GM23248 (cell line): ENCODE results near the gene FAT2. TPM values are rescaled to one million over a fixed set of nuclear protein-coding genes. Genes with fewer than 3 reads are reported as not detected.

ENCODE experiments used
- DNase-seq: peaks from one replicate; pipeline ENCODE4 v3.0.0-alpha.2; 2015
- H2AFZ ChIP-seq: fragments of 200-600 bp; sonication (generic); 2 replicates; pipeline ENCODE4 v1.6.1; 2016; ENCODE audit warnings: antibody characterized with exemption
- H3F3A ChIP-seq: fragments of 200-600 bp; sonication (generic); 2 replicates; pipeline ENCODE4 v1.6.1; 2016; ENCODE audit warnings: mild to moderate bottlenecking, antibody characterized with exemption, mixed run types; ENCODE audit not compliant: insufficient read depth
- H3K27ac ChIP-seq: fragments of 200-600 bp; sonication (generic); 2 replicates; pipeline ENCODE4 v1.5.1; 2016; ENCODE audit warnings: mild to moderate bottlenecking
- H3K27me3 ChIP-seq: fragments of 200-600 bp; sonication (generic); replicated peaks from 2 replicates; pipeline ENCODE4 v1.6.1; 2016; ENCODE audit warnings: mild to moderate bottlenecking; ENCODE audit not compliant: insufficient read depth
- H3K36me3 ChIP-seq: fragments of 200-600 bp; sonication (generic); 2 replicates; pipeline ENCODE4 v1.6.1; 2016; ENCODE audit warnings: low read depth, mild to moderate bottlenecking
- H3K4me1 ChIP-seq: fragments of 200-600 bp; sonication (generic); 2 replicates; pipeline ENCODE4 v1.6.1; 2016; ENCODE audit warnings: mild to moderate bottlenecking; ENCODE audit not compliant: insufficient read depth
- H3K4me2 ChIP-seq: fragments of 200-600 bp; sonication (generic); one replicate; pipeline ENCODE4 v1.6.1; 2016; ENCODE audit warnings: mild to moderate bottlenecking; ENCODE audit not compliant: unreplicated experiment
- H3K4me3 ChIP-seq: fragments of 200-600 bp; sonication (generic); 2 replicates; pipeline ENCODE4 v1.5.1; 2016; ENCODE audit warnings: mild to moderate bottlenecking
- H3K79me2 ChIP-seq: fragments of 200-600 bp; sonication (generic); 2 replicates; pipeline ENCODE4 v1.6.1; 2016; ENCODE audit warnings: mild to moderate bottlenecking; ENCODE audit not compliant: insufficient read depth
- H3K9ac ChIP-seq: fragments of 200-600 bp; sonication (generic); 2 replicates; pipeline ENCODE4 v1.6.1; 2016; ENCODE audit warnings: mild to moderate bottlenecking
- H3K9me2 ChIP-seq: fragments of 200-600 bp; sonication (generic); 2 replicates; pipeline ENCODE4 v1.6.1; 2016; ENCODE audit warnings: mixed run types, mild to moderate bottlenecking, moderate library complexity; ENCODE audit not compliant: insufficient read depth
- H3K9me3 ChIP-seq: fragments of 200-600 bp; sonication (generic); one replicate; pipeline ENCODE4 v1.6.1; 2017; ENCODE audit warnings: low read depth
- H4K20me1 ChIP-seq: fragments of 200-600 bp; sonication (generic); 2 replicates; pipeline ENCODE4 v1.6.0; 2016; ENCODE audit not compliant: insufficient read depth
- EZH2 ChIP-seq: fragments of 200-600 bp; sonication (generic); IDR thresholded peaks from 2 replicates; pipeline ENCODE4 v1.6.1; 2018; ENCODE audit warnings: antibody characterized with exemption, mild to moderate bottlenecking; ENCODE audit not compliant: insufficient read depth, poor library complexity, severe bottlenecking
- EZH2phosphoT487 ChIP-seq: fragments of 200-600 bp; sonication (generic); IDR thresholded peaks from 2 replicates; pipeline ENCODE4 v1.6.1; 2018; ENCODE audit warnings: antibody characterized with exemption, moderate library complexity, mild to moderate bottlenecking, low read depth; ENCODE audit not compliant: insufficient read depth
- WGBS, 2 experiments: methylation state at CpG; one replicate each; pipeline ENCODE4 v1.1.6; 2015 to 2017; ENCODE audit warnings: low lambda C conversion rate in 2 of 2, low coverage in 1 of 2; ENCODE audit errors: missing lambda C conversion rate in 2 of 2; 5-methylcytosine and 5-hydroxymethylcytosine counted together
- in situ Hi-C: fragments of 300-500 bp; cut with MboI; formaldehyde crosslinking; loops from 2 replicates; pipeline ENCODE4 v1.15.0; 2020
- polyA plus RNA-seq: library from polyadenylated mRNA; unstranded; fragments of >200 nt; fragmentation: Nextera tagmentation; extraction: Ambion mirVana; gene quantifications from 2 replicates; pipeline ENCODE4 v1.2.1, GENCODE V29; 2016
- total RNA-seq: library from RNA; depleted of rRNA; stranded (reverse); fragments of >200 nt; shearing (Covaris generic); gene quantifications from 2 replicates; pipeline ENCODE4 v1.2.3, GENCODE V29; 2014

Gene FAT2
- total and polyA plus RNA-seq, 2 experiments from 2014 or later = not detected

DNA sequence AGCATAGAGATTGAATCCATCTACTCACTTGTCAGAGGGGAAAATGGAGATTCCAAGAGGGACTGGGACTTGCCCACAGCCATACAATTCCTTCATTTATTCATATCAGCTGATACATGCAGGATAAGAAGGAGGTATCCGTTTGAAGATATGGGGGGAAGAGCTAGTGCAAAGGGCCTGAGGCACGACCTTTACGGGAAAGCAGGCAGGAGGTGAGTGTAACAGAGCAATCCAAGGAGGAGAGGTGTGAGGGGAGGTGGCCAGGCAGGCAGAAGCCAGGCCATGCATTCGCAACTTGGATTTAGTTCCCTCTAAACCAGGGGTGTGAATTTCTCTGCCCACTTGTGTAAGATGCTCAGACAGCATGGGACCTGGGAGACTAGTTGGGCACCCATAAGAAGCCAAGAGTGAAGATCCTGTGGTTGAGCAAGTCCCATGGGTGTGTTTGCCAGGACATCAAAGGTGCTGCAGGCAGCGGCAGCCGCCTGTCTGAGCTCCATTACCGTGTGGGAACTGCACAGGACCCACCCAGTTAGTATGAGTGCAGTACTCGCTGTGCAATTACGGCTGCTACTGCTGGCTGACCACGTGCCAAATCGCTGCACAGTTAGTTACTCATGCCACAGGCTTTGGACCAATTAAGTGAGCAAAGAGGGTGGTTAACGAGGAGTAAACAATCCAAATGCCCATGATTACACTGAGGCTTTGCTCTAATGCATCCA, 31.4 kb upstream of the FAT2 start:
- Histone ChIP-seq H3K4me3 (no peak overlapping the region), H3F3A (no peaks in the 10 kb centered on the region), H3K9me2 (no peaks in the 10 kb centered on the region), H3K79me2 (no peaks in the 10 kb centered on the region), H3K9ac (no peak overlapping the region), H3K27me3 (0 out of 2 replicates have a peak, but pooled peaks cover 13% of the 10 kb centered on the region), H3K27ac (no peak overlapping the region), H3K4me2 (no peak overlapping the region), H3K9me3 (no peaks in the 10 kb centered on the region), H2AFZ (no peak overlapping the region), H3K36me3 (no peaks in the 10 kb centered on the region), H3K4me1 (0 out of 2 replicates have a peak, but pooled peaks cover under 1% of the 10 kb centered on the region), H4K20me1 (no peaks in the 10 kb centered on the region)
- in situ Hi-C loops = no loop called here
- peak; percentile 65 for DNase-seq
- WGBS, 2 experiments = 34 to 36% methylated on average over 12 of the region's 12 CpGs
- no peak for TF ChIP-seq EZH2
- TF ChIP-seq EZH2phosphoT487 = no peak

- H3K9me3 ChIP-seq = no peaks in the 10 kb centered on the region
- no peaks in the 10 kb centered on the region for H3K36me3 ChIP-seq
- no peak overlapping the region for H3K9ac ChIP-seq
- H4K20me1 ChIP-seq = no peaks in the 10 kb centered on the region
- H3K27me3 ChIP-seq = 0 out of 2 replicates have a peak, but pooled peaks cover 16% of the 10 kb centered on the region
- H3K4me3 ChIP-seq = no peak overlapping the region
- no peaks in the 10 kb centered on the region for H3K79me2 ChIP-seq
- in situ Hi-C loops = no loop called here
- TF ChIP-seq EZH2 = no peak
- no peak for TF ChIP-seq EZH2phosphoT487
- no peaks in the 10 kb centered on the region for H3K4me1 ChIP-seq
- no peak overlapping the region for H3K4me2 ChIP-seq
- no peak for DNase-seq
- H3K27ac ChIP-seq = no peak overlapping the region
- WGBS, 2 experiments = 72 to 73% methylated on average over 6 of the region's 6 CpGs
- H3K9me2 ChIP-seq = no peaks in the 10 kb centered on the region
- no peaks in the 10 kb centered on the region for H3F3A ChIP-seq
- H2AFZ ChIP-seq = no peak overlapping the region
Observed at GRCh38 chr5:151620461-151620840, 29.3 kb upstream of the FAT2 start.

DNA sequence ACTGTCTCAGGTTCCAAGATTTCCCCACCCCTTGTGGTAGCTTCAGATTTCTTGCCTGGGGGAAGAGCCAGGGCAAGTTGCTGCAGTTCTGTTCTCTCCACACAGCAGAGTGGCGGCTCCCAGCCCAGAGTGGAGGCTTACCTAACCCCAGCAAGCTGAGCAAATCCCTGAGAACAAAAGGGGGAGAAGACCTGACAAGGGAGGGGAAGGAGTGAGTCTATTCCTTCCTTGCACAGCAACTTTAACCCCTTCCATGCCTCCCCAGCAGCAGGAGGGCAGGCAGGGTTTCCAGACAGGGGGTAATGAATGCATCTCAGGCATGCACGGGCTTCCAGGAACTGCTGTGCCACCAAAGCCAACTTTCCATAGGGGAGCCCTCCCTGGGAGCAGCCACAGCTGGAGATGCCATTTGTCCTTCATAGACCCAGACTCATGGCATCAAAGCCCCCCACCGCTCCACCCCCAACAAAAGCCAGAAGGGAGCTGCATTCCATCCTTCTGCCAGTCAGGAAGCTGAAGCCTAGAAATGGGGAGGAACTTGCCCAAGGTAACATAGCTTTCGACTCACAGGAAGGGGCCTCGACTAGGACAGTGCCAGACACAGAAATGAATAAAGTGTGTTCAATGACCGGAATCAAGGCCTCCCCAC, 28.8 kb upstream of the FAT2 start:
- H3K9ac ChIP-seq = no peak overlapping the region
- in situ Hi-C loops = no loop called here
- TF ChIP-seq EZH2 (no peak), EZH2phosphoT487 (no peak)
- no peak overlapping the region for H2AFZ ChIP-seq
- no peak overlapping the region for H3K4me3 ChIP-seq
- no peaks in the 10 kb centered on the region for H4K20me1 ChIP-seq
- 42 to 49% methylated on average over 6 of the region's 6 CpGs for WGBS, 2 experiments
- no peaks in the 10 kb centered on the region for H3F3A ChIP-seq
- H3K79me2 ChIP-seq = no peaks in the 10 kb centered on the region
- no peaks in the 10 kb centered on the region for H3K9me3 ChIP-seq
- H3K36me3 ChIP-seq = no peaks in the 10 kb centered on the region
- H3K4me1 ChIP-seq = no peaks in the 10 kb centered on the region
- DNase-seq = no peak
- H3K27ac ChIP-seq = no peak overlapping the region
- H3K9me2 ChIP-seq = no peaks in the 10 kb centered on the region
- 0 out of 2 replicates have a peak, but pooled peaks cover 12% of the 10 kb centered on the region for H3K27me3 ChIP-seq
- H3K4me2 ChIP-seq = no peak overlapping the region

DNA sequence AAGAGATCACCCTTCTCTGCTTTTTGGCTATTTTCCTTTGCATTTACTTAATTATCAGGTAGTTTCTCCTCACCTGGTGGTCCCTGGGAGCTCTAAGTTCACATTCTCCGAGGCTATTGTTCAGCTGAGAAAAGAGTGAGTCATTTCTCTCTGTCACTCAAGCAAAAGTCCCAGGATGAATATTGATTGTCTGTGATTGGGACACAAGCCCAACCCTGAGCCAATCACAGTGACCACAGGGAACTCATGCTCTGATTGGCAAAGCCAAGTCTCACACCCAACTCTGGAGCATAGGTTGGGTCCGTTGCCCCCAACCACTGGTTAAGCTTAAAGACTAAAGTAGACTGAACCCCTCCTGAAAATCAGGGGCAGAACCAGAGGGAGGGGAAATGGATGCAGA, 27.8 kb upstream of the FAT2 start:
- Histone ChIP-seq H3K27ac (no peak overlapping the region), H3K36me3 (no peaks in the 10 kb centered on the region), H3K79me2 (no peaks in the 10 kb centered on the region), H3K9me2 (no peaks in the 10 kb centered on the region), H2AFZ (no peak overlapping the region), H3F3A (no peaks in the 10 kb centered on the region), H3K9ac (no peak overlapping the region), H3K4me2 (no peak overlapping the region), H3K9me3 (no peaks in the 10 kb centered on the region), H3K27me3 (peaks cover 10% of the 10 kb centered on the region; the same call in 1 of the 2 replicates), H4K20me1 (no peaks in the 10 kb centered on the region), H3K4me3 (no peak overlapping the region), H3K4me1 (no peaks in the 10 kb centered on the region)
- no peak for DNase-seq
- TF ChIP-seq EZH2 (no peak), EZH2phosphoT487 (no peak)
- in situ Hi-C loops = no loop called here
- 16 to 18% methylated on average over 2 of the region's 2 CpGs for WGBS, 2 experiments
